Epithelial cell of esophagus (primary cell): Measurements from ENCODE around the gene GALNT9.

Experiments
- DNase-seq: peaks from one replicate; pipeline ENCODE4 v3.0.0; 2010; ENCODE audit warnings: low read depth
- H3K4me3 ChIP-seq: 2 replicates; pipeline ENCODE4 v1.5.1; 2011; ENCODE audit warnings: mild to moderate bottlenecking, low read length, control low read depth
- CTCF ChIP-seq: IDR thresholded peaks from 2 replicates; pipeline ENCODE4 v1.5.1; 2011; ENCODE audit warnings: low read depth, mild to moderate bottlenecking, low read length, control low read depth, inconsistent platforms; ENCODE audit not compliant: insufficient read depth; ENCODE audit errors: missing control alignments

Gene GALNT9

GRCh38 chr12:132319359-132319950 lies 9.9 kb downstream of the GALNT9 start:
- TF ChIP-seq CTCF, result no peak
- no peak overlapping the region for H3K4me3 ChIP-seq
- no peak for DNase-seq

GRCh38 chr12:132318618-132319033 lies 10.8 kb downstream of the GALNT9 start:
- H3K4me3 ChIP-seq, result no peak overlapping the region
- DNase-seq, result no peak
- no peak for TF ChIP-seq CTCF

- H3K4me3 ChIP-seq, result no peak overlapping the region
- no peak for DNase-seq
- TF ChIP-seq CTCF, result no peak
These were observed 11.3 kb downstream of the GALNT9 start for GRCh38 chr12:132318135-132318534.

- TF ChIP-seq CTCF, result no peak
- DNase-seq, result no peak
- no peak overlapping the region for H3K4me3 ChIP-seq
These were observed 12.0 kb downstream of the GALNT9 start for GRCh38 chr12:132317233-132317938.

GRCh38 chr12:132316497-132317232 lies 12.7 kb downstream of the GALNT9 start:
- no peak for TF ChIP-seq CTCF
- H3K4me3 ChIP-seq, result no peak overlapping the region
- DNase-seq, result no peak

GRCh38 chr12:132315951-132316350 lies 13.4 kb downstream of the GALNT9 start:
- H3K4me3 ChIP-seq, result no peak overlapping the region
- no peak for DNase-seq
- no peak for TF ChIP-seq CTCF
